Measurements from ENCODE around the gene PCDH9. TPM values are rescaled to one million over a fixed set of nuclear protein-coding genes. Genes with fewer than 3 reads are reported as not detected.

PCDH9 gene
- total RNA-seq, 2 experiments from 2014 or later, result 0.14 to 0.21 TPM

DNA sequence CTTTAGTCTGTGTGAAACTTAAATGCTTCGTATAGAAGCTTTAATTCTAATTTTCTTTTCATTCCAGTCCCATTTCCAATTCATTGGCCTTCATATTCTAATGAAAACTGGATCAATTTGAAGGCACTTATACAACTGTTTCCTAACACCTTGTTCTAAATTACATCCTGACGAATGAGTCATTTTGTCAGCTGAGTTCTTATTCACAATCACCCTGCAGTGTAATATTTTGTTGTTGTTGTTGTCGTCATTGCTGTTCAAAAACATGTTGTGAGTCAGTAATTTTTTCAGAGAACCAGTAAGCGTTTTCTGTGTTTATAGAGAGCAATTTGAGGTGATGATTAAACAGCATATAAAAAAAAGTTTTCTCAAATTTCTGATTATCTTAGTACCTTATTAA is 290.0 kb downstream of the PCDH9 start:
- H3K36me3 Mint-ChIP-seq (ENCODE audit: low read depth), result no peaks in the 10 kb centered on the region
- ATAC-seq, result no peak
- no peak for DNase-seq
- ChIA-PET CTCF (no interaction called here), POLR2A (no interaction called here)
- H3K4me1 Mint-ChIP-seq, result no peaks in the 10 kb centered on the region
- H3K27me3 Mint-ChIP-seq, result no peaks in the 10 kb centered on the region
- no peak overlapping the region for H3K4me3 Mint-ChIP-seq
- H3K9me3 Mint-ChIP-seq (ENCODE audit: low read depth), result no peaks in the 10 kb centered on the region
- no peak overlapping the region for H3K27ac Mint-ChIP-seq
- intact Hi-C loops (cut with DNase I, micrococcal nuclease), result no loop called here

DNA sequence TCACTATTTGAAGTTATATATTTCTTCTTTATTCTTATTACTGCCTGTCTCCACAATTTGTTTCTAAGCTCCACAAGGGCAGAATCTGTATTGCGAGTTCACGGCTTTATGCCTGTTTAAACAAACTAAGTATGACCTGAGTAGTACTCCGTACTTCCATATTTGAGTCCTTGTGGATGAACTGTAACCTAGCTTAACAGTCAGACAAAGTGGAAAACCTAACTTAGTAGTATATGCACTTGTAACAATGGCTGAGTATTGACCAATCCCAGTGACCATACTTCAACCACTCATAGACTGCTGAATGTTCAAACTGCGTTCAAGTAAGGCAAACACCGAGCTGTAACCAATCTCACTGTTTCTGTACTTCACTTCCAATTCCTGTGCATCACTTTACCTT is 292.7 kb downstream of the PCDH9 start:
- Mint-ChIP-seq H3K36me3 (ENCODE audit: low read depth) (no peaks in the 10 kb centered on the region), H3K4me3 (no peak overlapping the region), H3K9me3 (ENCODE audit: low read depth) (no peaks in the 10 kb centered on the region), H3K27me3 (no peaks in the 10 kb centered on the region), H3K4me1 (no peaks in the 10 kb centered on the region), H3K27ac (no peak overlapping the region)
- intact Hi-C loops (cut with DNase I, micrococcal nuclease), result no loop called here
- POLR2A ChIA-PET, result no interaction called here
- CTCF ChIA-PET, result no interaction called here
- no peak for ATAC-seq
- DNase-seq, result no peak

DNA sequence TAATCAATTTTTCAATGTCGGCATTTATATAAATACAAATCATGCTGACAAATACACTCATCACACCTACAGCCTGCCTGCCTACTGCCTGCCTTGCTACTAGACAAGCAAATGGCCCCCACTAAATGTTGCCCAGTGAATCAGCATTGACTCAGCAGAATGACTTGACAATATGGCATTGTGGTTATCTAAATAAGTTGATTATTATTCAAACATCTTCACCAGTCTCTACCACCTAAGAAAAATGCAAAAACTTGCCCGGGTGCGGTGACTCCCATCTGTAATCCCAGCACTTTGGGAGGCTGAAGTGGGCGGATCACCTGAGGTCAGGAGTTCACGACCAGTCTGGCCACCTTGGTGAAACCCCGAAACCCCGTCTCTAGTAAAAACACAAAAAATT is 296.1 kb downstream of the PCDH9 start:
- no peaks in the 10 kb centered on the region for H3K36me3 Mint-ChIP-seq (ENCODE audit: low read depth)
- H3K27me3 Mint-ChIP-seq, result no peaks in the 10 kb centered on the region
- CTCF ChIA-PET, result no interaction called here
- H3K4me3 Mint-ChIP-seq, result no peak overlapping the region
- POLR2A ChIA-PET, result no interaction called here
- ATAC-seq (no peak), DNase-seq (no peak)
- intact Hi-C loops (cut with DNase I, micrococcal nuclease), result no loop called here
- H3K4me1 Mint-ChIP-seq, result no peaks in the 10 kb centered on the region
- no peaks in the 10 kb centered on the region for H3K9me3 Mint-ChIP-seq (ENCODE audit: low read depth)
- H3K27ac Mint-ChIP-seq, result no peak overlapping the region

DNA sequence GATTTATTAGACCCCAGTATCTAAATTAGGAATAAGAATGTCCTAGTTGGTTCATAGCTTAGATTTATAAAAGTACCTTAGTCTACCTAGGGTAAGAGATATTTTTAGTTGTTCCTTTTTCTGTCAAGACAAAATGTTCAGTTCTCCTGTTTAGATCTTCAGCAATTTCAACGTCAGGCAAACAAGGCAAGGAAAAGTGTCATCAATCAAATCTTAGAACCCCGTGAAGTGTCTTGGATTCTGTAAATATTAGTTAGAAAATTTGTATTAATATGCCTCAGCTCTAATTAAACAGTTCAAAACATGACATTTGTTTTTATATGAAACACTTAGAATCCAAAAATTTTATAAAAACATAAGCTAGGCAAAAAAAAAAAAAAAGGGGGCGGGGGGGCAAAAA is 296.6 kb downstream of the PCDH9 start:
- ATAC-seq (no peak), DNase-seq (no peak)
- Mint-ChIP-seq H3K9me3 (ENCODE audit: low read depth) (no peaks in the 10 kb centered on the region), H3K27ac (no peak overlapping the region), H3K4me3 (no peak overlapping the region), H3K4me1 (no peaks in the 10 kb centered on the region), H3K36me3 (ENCODE audit: low read depth) (no peaks in the 10 kb centered on the region), H3K27me3 (no peaks in the 10 kb centered on the region)
- ChIA-PET CTCF (no interaction called here), POLR2A (no interaction called here)
- intact Hi-C loops (cut with DNase I, micrococcal nuclease), result no loop called here

DNA sequence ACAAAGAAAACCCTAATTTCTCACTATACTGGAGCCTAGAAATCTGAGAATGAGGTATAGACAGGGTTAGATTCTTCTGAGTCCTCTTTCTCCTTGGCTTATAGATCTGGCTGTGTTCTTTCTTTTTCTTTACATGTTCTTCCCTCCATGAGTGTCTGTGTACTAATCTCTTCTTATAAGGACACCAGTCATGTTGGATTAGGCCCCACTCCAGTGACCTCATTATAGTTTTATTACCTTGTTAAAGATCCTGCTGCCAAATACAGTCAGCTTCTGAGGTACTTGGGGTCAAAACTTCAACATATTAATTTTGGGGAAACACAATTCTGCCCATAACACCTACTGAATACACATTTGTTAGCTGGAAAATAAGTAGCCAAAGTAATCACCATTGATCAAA is 302.6 kb downstream of the PCDH9 start:
- intact Hi-C loops (cut with DNase I, micrococcal nuclease), result no loop called here
- no peak for ATAC-seq
- H3K36me3 Mint-ChIP-seq (ENCODE audit: low read depth), result no peaks in the 10 kb centered on the region
- no peak overlapping the region for H3K27ac Mint-ChIP-seq
- DNase-seq, result no peak
- no peaks in the 10 kb centered on the region for H3K27me3 Mint-ChIP-seq
- ChIA-PET CTCF (no interaction called here), POLR2A (no interaction called here)
- H3K9me3 Mint-ChIP-seq (ENCODE audit: low read depth), result no peaks in the 10 kb centered on the region
- no peak overlapping the region for H3K4me3 Mint-ChIP-seq
- no peaks in the 10 kb centered on the region for H3K4me1 Mint-ChIP-seq

DNA sequence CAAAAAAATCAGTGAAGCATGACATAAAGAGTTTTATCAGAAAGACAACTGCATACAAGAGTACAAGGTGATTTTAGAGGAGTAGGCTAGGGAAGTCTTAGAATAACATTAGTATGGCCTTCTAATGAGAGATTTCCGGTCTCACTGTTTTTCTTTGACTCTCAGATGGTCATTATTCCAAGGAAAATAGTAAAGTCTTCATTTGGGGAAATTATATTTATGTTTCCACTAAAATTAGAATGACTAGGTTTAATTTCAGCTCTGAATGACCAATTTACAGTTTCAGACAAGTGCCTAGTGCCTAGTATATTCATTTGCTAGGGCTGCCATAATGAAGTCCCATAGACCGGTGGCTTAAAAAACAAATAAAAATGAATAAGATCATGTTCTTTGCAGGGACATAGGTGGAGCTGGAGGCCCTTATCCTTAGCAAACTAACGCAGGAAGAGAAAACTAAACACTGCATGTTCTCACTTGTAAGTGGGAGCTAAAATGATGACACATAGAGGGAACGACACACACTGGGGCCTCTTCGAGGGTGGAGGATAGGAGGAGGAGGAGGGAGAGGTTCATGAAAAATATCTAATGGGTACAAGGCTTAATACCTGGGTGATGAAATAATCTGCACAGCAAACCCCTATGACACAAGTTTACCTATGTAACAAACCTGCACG is 303.1 kb downstream of the PCDH9 start:
- Mint-ChIP-seq H3K4me3 (no peak overlapping the region), H3K36me3 (ENCODE audit: low read depth) (no peaks in the 10 kb centered on the region), H3K27me3 (no peaks in the 10 kb centered on the region), H3K9me3 (ENCODE audit: low read depth) (no peaks in the 10 kb centered on the region), H3K4me1 (no peaks in the 10 kb centered on the region), H3K27ac (no peak overlapping the region)
- CTCF ChIA-PET, result no interaction called here
- no peak for ATAC-seq
- intact Hi-C loops (cut with DNase I, micrococcal nuclease), result no loop called here
- POLR2A ChIA-PET, result no interaction called here
- no peak for DNase-seq

DNA sequence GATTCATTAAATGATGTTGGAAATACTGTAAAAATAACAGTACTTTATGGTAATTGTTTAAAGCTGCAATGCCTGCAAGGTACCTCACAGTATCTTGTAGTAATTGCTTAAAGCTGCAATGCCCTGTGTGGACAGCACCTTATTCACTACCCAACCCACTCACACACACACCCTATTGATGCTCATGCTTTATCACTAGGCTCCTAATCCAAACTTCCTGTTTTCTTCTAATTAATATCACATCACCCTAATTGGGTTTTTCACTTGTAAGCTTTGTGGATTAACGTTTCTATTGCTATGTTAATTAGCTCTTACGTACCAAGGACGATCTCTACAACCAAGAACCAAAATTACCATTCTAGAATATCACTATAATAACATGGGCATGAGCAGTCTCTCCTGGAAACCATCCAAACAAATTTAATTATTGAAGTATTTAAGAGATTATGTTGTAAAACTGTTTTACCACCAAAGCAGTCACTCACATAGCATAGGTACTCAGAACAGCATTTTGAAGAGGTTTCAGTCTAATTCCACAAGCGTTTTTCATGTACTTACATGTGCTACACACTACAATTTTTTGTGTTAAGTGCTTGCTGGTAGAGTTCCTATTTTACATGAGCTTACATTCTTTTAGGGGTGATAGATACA is 303.8 kb downstream of the PCDH9 start:
- ATAC-seq (no peak), DNase-seq (no peak)
- Mint-ChIP-seq H3K4me3 (no peak overlapping the region), H3K9me3 (ENCODE audit: low read depth) (no peaks in the 10 kb centered on the region), H3K4me1 (no peaks in the 10 kb centered on the region), H3K36me3 (ENCODE audit: low read depth) (no peaks in the 10 kb centered on the region), H3K27ac (no peak overlapping the region), H3K27me3 (no peaks in the 10 kb centered on the region)
- POLR2A ChIA-PET, result no interaction called here
- intact Hi-C loops (cut with DNase I, micrococcal nuclease), result no loop called here
- CTCF ChIA-PET, result no interaction called here

DNA sequence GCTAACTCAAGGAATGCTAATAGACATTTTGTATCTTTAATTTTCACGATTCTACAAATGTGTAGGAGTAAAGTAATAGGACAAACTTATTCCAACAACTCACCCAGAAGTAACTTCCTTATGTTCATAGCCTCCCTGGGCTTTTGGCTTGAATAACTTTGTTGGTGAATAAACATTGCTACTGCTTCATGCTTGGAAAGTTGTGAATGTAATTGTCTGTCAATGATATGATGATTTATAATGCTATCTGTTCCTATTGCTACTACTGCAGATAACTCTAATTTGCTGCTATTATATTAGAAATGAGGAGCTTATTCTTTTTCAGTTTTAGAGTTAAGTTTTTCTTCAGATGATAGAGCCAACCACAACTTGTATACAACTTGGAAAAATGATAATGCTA is 307.7 kb downstream of the PCDH9 start:
- intact Hi-C loops (cut with DNase I, micrococcal nuclease), result no loop called here
- POLR2A ChIA-PET, result no interaction called here
- Mint-ChIP-seq H3K36me3 (ENCODE audit: low read depth) (no peaks in the 10 kb centered on the region), H3K4me1 (no peaks in the 10 kb centered on the region), H3K9me3 (ENCODE audit: low read depth) (peaks cover 4% of the 10 kb centered on the region), H3K27ac (no peak overlapping the region), H3K27me3 (no peaks in the 10 kb centered on the region), H3K4me3 (no peak overlapping the region)
- ATAC-seq, result no peak
- DNase-seq, result no peak
- CTCF ChIA-PET, result interaction anchor here (1.2 kb wide), 1 partner anchor 9 kb away, joined by 3 read pairs; no protein-coding TSS in a partner anchor

DNA sequence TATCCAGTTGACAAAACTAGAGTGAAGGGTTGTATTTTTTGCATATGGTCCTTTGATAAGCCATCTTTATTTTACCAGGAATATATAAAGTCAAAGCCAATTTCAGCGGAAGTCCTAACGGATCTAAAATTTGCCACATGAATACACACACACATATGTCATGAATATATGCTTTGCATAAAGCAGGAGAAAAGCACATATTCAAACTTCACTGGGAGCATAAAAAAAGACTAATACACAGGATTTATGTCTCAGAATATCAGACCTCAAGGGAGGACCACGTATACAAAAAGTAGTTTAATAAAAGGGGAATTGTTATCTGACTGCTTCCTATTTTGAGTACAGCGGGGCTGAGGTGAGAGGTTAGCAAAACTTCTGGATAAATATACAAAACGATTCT is 308.7 kb downstream of the PCDH9 start:
- peaks cover 4% of the 10 kb centered on the region for H3K4me1 Mint-ChIP-seq
- intact Hi-C loops (cut with DNase I, micrococcal nuclease), result no loop called here
- no peaks in the 10 kb centered on the region for H3K36me3 Mint-ChIP-seq (ENCODE audit: low read depth)
- ChIA-PET CTCF (interaction anchor here (1.2 kb wide), 1 partner anchor 10 kb away, joined by 3 read pairs; no protein-coding TSS in a partner anchor), POLR2A (no interaction called here)
- no peak overlapping the region for H3K4me3 Mint-ChIP-seq
- ATAC-seq (no peak), DNase-seq (no peak)
- H3K27me3 Mint-ChIP-seq, result no peaks in the 10 kb centered on the region
- peaks cover 4% of the 10 kb centered on the region for H3K9me3 Mint-ChIP-seq (ENCODE audit: low read depth)
- H3K27ac Mint-ChIP-seq, result no peak overlapping the region

DNA sequence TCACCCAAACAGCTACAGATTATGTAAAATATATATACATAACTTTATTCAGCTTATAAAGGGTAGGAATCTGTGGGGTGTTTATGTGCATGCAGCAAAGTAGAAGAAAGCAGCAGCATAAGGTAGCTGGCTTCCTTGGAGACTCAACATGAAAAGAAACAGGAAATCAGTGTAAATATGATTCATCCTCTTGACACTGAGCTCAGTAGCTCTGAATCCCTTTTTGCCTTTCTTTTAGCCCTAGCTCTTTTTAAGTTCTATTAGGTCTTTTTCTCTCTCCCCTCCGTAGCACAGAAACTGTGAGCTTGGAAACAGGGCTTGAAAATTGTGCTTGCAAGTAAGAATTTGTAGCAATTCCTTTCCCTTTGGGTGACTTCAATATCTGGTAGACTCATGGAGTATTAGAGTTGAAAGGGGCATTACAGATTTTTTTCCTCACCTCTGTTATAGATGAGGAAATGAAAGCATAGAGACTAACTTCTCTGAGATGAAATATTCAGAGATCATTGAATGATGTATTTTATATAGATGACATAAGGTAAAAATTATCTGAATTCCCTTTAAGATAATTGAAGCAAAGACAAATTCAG is 314.4 kb downstream of the PCDH9 start:
- Mint-ChIP-seq H3K4me3 (no peak overlapping the region), H3K27me3 (no peaks in the 10 kb centered on the region), H3K9me3 (ENCODE audit: low read depth) (peaks cover 4% of the 10 kb centered on the region), H3K4me1 (peaks cover 17% of the 10 kb centered on the region), H3K36me3 (ENCODE audit: low read depth) (no peaks in the 10 kb centered on the region), H3K27ac (no peak overlapping the region)
- DNase-seq (no peak), ATAC-seq (peak; percentile 74)
- ChIA-PET CTCF (no interaction called here), POLR2A (interaction anchor here (0.7 kb wide), 1 partner anchor 77 kb away, joined by 4 read pairs; no protein-coding TSS in a partner anchor)
- intact Hi-C loops (cut with DNase I, micrococcal nuclease), result no loop called here

DNA sequence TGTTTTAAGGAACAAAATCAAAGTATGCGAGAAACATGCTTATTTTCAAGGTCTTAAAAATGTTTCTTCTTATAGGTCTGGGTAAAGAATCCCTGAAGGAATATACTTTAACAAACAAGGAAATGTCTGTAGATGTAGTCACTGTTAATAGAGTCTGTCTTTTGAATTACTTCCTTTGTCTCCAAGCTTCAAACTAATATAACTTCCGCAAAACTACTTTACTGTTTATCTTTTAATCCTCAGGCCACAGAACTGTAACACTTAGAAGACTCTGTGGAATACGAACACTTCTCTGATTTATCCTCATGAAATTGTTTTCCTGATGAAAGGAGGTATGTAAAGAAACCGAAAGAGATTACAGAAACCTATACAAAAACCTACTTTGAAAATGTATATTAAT is 316.0 kb downstream of the PCDH9 start:
- DNase-seq (no peak), ATAC-seq (no peak)
- Mint-ChIP-seq H3K4me3 (no peak overlapping the region), H3K4me1 (peaks cover 17% of the 10 kb centered on the region), H3K27ac (no peak overlapping the region), H3K9me3 (ENCODE audit: low read depth) (peaks cover under 1% of the 10 kb centered on the region), H3K36me3 (ENCODE audit: low read depth) (no peaks in the 10 kb centered on the region), H3K27me3 (no peaks in the 10 kb centered on the region)
- ChIA-PET CTCF (no interaction called here), POLR2A (no interaction called here)
- intact Hi-C loops (cut with DNase I, micrococcal nuclease), result no loop called here

DNA sequence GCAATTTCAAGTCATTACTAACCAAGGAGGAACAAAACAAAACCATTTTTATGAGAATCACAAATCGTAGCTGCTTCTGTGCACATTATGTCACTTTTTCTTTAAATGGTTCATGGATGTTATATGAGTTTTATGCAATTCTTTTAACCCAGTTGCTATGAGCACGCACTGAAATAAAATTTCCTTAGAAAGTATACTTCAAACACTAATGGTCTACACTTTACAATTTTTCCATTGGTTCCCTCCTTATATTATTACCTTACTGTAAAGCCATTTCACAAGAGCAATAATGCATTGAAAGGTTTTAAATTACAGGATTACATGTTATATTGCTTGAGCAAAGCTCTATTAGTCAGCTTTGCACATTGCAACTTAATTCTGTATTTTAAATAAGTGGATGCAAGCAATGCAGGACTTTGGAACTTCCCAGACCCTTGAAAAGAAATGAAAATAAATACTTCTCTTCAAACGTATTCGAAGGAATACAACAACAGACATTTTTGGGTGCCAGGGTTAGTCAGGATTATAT is 318.7 kb downstream of the PCDH9 start:
- intact Hi-C loops (cut with DNase I, micrococcal nuclease), result no loop called here
- ChIA-PET POLR2A (no interaction called here), CTCF (interaction anchor here (0.6 kb wide), 1 partner anchor 1234 kb away, joined by 3 read pairs; no protein-coding TSS in a partner anchor)

More for the DNA sequence above, 318.7 kb downstream of the PCDH9 start:
- no peaks in the 10 kb centered on the region for H3K27me3 Mint-ChIP-seq
- no peak overlapping the region for H3K27ac Mint-ChIP-seq
- peaks cover 13% of the 10 kb centered on the region for H3K4me1 Mint-ChIP-seq
- no peaks in the 10 kb centered on the region for H3K9me3 Mint-ChIP-seq (ENCODE audit: low read depth)
- H3K36me3 Mint-ChIP-seq (ENCODE audit: low read depth), result no peaks in the 10 kb centered on the region
- no peak overlapping the region for H3K4me3 Mint-ChIP-seq
- no peak for ATAC-seq
- no peak for DNase-seq
